HG03558 (cell line): ENCODE results near the gene PRDM8.
"Not testable (repeated sequence)": the region's sequence is repeated elsewhere in the genome, so short reads cannot be mapped to it uniquely, and the experiment has no call there.

Source experiments
- ATAC-seq: cut with Tn5 transposase; IDR thresholded peaks from one replicate; pipeline ENCODE4 v1.9.1; 2021; ENCODE audit warnings: moderate number of reproducible peaks; ENCODE audit not compliant: unreplicated experiment; ENCODE audit errors: extremely low read depth

PRDM8 gene

DNA sequence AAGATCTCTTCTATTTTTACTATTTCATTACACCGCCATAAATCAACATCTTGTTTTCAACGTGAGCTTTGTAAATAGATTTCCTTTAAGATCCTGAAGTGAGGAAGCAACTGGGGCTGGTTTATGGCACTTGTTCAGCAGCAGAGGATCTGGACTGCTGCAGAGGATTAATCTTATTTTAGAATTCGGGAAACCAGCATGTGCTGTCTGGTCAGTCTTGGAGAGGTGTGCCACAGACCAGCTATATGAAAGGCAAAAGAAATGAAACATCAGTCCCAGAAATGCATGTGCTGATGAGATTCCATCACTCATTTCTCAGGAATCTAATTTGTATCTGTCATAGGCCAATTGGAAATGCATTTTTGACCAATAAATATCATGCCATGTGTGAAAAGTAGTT lies 23.4 kb downstream of the PRDM8 start:
- no peak for ATAC-seq

DNA sequence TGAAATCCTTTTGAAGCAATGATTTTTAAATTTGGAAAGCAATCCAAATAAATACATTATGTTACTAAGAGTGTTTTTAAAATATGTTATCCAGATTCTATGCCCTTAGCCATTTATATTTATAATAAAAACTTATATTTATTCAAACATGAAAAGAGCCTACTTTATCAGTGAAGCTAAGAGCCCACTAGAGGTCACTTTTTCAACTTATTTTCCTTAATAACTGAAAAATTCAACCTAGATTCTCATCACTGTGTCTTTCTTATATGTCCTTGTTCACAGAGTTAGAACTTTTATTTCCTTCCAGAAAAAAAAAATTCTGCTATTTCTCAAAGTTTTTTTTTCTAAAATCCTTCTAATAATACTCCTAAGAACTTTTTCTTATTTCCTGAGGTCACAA lies 23.9 kb downstream of the PRDM8 start:
- ATAC-seq, result no peak

DNA sequence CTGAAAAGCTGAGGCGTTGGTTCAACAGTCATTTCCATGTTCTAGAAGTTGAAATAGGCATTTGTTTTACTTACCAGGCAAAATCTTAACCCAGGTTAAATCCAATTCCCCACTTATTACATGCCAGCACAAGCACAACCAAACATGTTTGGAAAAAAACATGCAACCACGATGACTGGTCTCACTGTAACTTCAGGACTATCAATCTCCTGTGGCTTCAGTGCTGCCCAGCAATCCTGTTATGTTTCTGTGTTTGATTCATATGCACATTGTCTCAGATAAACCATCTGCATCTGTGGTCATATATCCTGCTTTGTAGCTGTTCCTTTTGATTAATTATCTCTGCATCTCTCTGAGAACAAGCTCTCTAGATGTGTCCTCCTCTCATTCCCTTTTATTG lies 28.3 kb downstream of the PRDM8 start:
- no peak for ATAC-seq

GRCh38 chr4:80226094-80226493 lies 28.8 kb downstream of the PRDM8 start:
- no peak for ATAC-seq

DNA sequence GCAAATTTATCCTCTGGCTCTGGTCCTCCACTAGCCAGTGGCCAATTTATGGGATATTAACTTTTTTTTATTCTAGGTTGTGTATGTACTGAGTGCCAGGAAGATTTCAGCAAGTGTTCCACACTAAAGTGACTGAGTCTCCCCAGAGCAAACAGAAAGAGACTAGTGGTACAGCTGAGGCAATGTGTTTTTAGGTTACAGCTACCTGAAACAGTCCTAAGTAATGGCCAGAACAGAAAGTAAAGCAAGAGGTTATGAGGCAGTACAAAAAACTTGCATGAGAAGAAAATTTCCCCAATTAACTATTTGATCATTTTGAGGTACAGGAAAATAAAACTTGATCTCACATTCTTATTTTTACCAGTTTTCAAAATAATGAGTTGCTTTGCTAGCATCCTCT lies 31.2 kb downstream of the PRDM8 start:
- ATAC-seq, result no peak

GRCh38 chr4:80229128-80229527 lies 31.8 kb downstream of the PRDM8 start:
- ATAC-seq, result no peak

GRCh38 chr4:80229590-80229989 lies 32.3 kb downstream of the PRDM8 start:
- no peak for ATAC-seq

DNA sequence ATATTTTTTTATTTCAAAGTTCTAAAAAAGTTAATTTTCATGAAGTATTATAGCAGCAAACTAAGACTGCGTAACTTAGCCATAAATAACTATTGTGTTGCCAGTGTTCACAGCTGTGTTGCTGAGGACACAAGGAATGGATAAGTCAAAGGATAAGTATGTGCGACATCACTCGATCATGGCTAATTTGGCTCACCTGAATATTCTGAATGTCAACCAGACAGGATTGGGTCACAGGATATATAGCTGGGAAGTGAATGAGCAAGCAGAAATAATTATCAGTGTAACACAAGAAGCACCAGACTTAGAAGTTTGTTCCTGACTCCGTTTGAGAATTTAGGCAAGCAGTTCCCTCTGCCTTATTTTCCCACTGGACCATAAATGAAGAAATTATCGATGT lies 33.9 kb downstream of the PRDM8 start:
- no peak for ATAC-seq

DNA sequence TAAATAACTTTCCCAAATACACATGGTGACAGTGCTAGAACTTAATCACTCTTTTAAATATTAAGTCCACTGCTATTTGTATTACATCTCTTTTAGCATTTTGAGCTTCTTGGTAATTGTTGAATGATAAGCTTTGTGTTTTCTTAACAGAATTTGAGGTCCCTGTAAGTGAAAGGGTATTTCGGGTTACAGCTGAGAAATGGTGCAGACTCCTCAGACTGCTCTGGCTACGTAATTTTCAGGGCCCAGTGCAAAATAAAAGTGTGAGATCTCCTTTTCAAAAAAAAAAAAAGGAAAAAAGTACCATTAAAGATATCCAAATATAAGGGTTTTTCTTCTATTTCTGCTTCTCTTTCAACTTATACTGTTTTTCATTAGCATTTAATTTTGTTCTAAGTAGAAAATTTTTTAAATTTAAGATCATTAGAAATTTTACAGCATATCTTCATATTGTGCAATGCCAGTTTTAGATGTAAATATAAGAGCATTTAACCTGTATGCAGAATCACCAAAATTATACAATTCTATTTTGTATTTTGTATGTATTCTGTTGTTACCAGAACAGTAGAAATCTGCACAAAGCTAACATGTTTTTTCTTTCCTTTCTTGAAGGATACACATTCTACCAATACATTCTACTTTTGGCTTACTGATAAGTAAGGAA lies 35.5 kb downstream of the PRDM8 start:
- ATAC-seq, result no peak

DNA sequence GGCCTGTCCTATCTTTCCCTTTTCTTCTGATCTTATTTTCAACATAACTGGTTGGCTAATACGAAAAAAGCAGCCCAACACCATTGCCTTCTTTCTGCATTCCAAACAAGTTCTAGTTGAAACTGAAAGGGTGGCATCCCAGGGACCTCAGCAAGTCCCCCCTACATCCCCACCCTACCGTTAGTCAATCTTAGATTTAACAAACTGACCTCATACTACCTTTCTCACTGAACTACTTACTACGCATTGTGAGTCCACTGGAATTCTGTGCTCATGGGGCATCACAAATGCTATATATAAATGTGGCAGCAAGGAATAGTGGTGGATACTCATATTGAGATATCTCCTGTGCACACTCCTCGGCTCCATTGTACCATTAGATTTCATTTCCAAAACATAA lies 36.1 kb downstream of the PRDM8 start:
- ATAC-seq, result no peak

DNA sequence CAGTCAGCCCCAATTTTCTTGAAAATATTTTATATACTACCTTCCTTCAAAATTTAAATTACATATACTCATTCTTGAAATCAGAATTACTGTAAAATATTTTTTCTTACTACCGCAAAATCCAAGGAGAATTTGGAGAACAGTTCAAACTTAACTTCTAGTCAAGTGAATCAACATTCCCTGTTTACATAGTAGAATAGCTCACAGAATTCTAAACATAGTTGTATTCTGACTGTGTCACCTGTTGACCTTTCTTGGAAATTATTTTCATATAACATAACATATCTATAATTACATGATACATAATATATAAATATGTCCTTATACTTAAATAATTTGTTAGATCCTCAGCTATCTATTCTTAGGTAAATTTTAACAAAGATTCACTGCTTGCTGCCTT lies 38.1 kb downstream of the PRDM8 start:
- ATAC-seq, result no peak

GRCh38 chr4:80237992-80238391 lies 40.7 kb downstream of the PRDM8 start:
- ATAC-seq, result no peak

GRCh38 chr4:80239480-80240150 lies 42.3 kb downstream of the PRDM8 start:
- ATAC-seq, result no peak

GRCh38 chr4:80240976-80241375 lies 43.7 kb downstream of the PRDM8 start:
- ATAC-seq, result no peak

- no peak for ATAC-seq
Measured at GRCh38 chr4:80243274-80244018, 46.1 kb downstream of the PRDM8 start.

DNA sequence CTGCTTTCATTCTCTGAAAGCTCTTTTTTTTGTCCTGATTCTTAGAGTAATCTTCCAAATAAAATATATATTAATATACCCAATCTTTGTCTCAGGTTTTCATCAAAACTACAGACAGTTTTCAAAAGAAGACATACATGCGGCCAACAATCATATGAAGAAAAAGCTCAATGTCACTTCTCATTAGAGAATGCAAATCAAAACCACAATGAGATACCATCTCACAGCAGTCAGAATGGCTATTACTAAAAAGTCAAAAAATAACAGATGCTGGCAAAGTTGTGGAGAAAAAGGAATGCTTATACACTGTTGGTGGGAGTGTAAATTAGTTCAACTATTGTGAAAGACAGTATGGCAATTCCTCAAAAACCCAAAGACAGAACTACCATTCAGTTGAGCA lies 50.2 kb downstream of the PRDM8 start:
- ATAC-seq, result not testable (repeated sequence)

DNA sequence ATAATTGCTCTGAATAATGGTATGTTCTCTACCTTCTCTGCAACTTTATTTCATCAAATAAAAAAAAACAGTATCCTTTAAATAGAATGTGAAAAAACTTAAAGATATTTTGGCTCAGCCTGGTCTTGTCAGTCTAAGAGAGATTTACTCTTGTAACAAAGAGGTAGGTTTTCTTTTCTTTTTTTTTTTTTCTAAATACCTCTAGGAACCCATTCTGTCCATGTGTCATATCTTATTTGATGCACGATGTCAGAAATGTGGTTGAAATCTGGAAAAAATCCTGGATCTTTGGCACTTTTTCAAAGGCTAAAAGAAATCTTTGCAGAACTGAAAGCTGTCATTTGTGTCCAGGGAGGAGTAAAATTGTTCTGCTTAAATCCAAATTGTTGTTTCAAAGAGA lies 51.8 kb downstream of the PRDM8 start:
- ATAC-seq, result no peak

- no peak for ATAC-seq
Measured at GRCh38 chr4:80252427-80252826, 55.1 kb downstream of the PRDM8 start.

GRCh38 chr4:80252953-80253352 lies 55.6 kb downstream of the PRDM8 start:
- ATAC-seq, result no peak

DNA sequence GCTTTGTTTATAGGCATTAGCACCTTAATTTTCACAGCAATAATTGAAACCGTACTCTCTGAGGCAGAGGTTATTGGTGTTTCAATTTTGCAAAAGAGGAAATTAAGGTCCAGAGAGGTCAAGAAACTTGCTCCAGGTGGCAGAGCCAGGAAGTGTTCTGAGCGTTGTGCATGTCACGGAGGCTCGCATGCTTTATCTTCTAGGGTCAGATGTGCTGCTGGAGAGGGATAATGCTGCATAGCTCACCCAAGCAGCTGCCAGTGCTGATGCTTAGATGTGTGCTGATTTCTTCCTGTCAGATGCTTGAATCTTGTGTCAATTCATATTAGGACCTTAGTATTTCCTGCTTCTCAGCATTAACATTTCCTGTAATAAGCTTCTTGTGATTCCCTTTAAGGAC lies 56.2 kb downstream of the PRDM8 start:
- ATAC-seq, result no peak
